Renal cortical epithelial cell (primary cell): ENCODE data around the gene SLC19A2. TPM values are rescaled to one million over a fixed set of nuclear protein-coding genes. Genes with fewer than 3 reads are reported as not detected.
"Not testable (repeated sequence)": the region's sequence is repeated elsewhere in the genome, so short reads cannot be mapped to it uniquely, and the experiment has no call there.

Experiments used
- DNase-seq: peaks from one replicate; pipeline ENCODE4 v3.0.0-alpha.2; 2011; ENCODE audit warnings: low read depth
- total RNA-seq: library from RNA; depleted of rRNA; stranded (reverse); fragments of >200 nt; gene quantifications from 2 replicates; pipeline ENCODE4 v1.2.3, GENCODE V29; 2014

The SLC19A2 gene
- total RNA-seq: 11.9 and 29.9 TPM in 2 replicates

- peak; percentile 96 for DNase-seq
These were observed at the start of gene SLC19A2 for GRCh38 chr1:169485431-169486280. SLC19A2 (minus strand) TSS chr1:169485944; CDS start chr1:169485766, 178 bp downstream.

GRCh38 chr1:169534653-169535052, 48.9 kb upstream of the SLC19A2 start:
- DNase-seq: no peak

GRCh38 chr1:169533528-169534190, 47.9 kb upstream of the SLC19A2 start:
- DNase-seq: not testable (repeated sequence)

GRCh38 chr1:169530448-169530847, 44.7 kb upstream of the SLC19A2 start:
- no peak for DNase-seq

- DNase-seq: peak; percentile 78
These were observed 43.4 kb upstream of the SLC19A2 start for GRCh38 chr1:169529068-169529642.

GRCh38 chr1:169528215-169529067, 42.7 kb upstream of the SLC19A2 start:
- no peak for DNase-seq

GRCh38 chr1:169527451-169528214, 41.9 kb upstream of the SLC19A2 start:
- DNase-seq: peak; percentile 29

GRCh38 chr1:169527001-169527400, 41.3 kb upstream of the SLC19A2 start:
- DNase-seq: no peak

GRCh38 chr1:169526120-169526832, 40.5 kb upstream of the SLC19A2 start:
- DNase-seq: no peak

- DNase-seq: peak; percentile 35
These were observed 39.6 kb upstream of the SLC19A2 start for GRCh38 chr1:169525391-169525790.

- DNase-seq: no peak
These were observed 38.2 kb upstream of the SLC19A2 start for GRCh38 chr1:169523904-169524303.

- DNase-seq: no peak
These were observed 35.5 kb upstream of the SLC19A2 start for GRCh38 chr1:169521226-169521625.

- DNase-seq: no peak
These were observed 31.9 kb upstream of the SLC19A2 start for GRCh38 chr1:169517558-169518186.

GRCh38 chr1:169515641-169516040, 29.9 kb upstream of the SLC19A2 start:
- DNase-seq: no peak

GRCh38 chr1:169514566-169515270, 29.0 kb upstream of the SLC19A2 start:
- DNase-seq: no peak

- no peak for DNase-seq
These were observed 27.5 kb upstream of the SLC19A2 start for GRCh38 chr1:169513208-169513607.

GRCh38 chr1:169511316-169512005, 25.7 kb upstream of the SLC19A2 start:
- DNase-seq: peak; percentile 93

GRCh38 chr1:169510060-169510459, 24.3 kb upstream of the SLC19A2 start:
- no peak for DNase-seq

GRCh38 chr1:169509354-169509753, 23.6 kb upstream of the SLC19A2 start:
- DNase-seq: peak; percentile 61
